Smooth muscle cell (in vitro differentiated cells): ENCODE measurements around the gene RAB11FIP4. TPM values are rescaled to one million over a fixed set of nuclear protein-coding genes. Genes with fewer than 3 reads are reported as not detected.

Experiments
- DNase-seq: peaks from one replicate; lab custom pipeline; 2025; ENCODE audit not compliant: unreplicated experiment; lab: John Stamatoyannopoulos, UW
- H2AFZ ChIP-seq: fragments of 200-600 bp; sonication (generic); 2 replicates; pipeline ENCODE4 v1.6.0; 2016; ENCODE audit warnings: antibody characterized with exemption, low read depth, mild to moderate bottlenecking
- H3F3A ChIP-seq: fragments of 200-600 bp; sonication (generic); 2 replicates; pipeline ENCODE4 v1.6.0; 2017; ENCODE audit warnings: antibody characterized with exemption, low read depth
- H3K27ac ChIP-seq: fragments of 200-600 bp; sonication (generic); 2 replicates; pipeline ENCODE4 v1.5.1; 2016; ENCODE audit warnings: low read depth, mild to moderate bottlenecking
- H3K27me3 ChIP-seq: fragments of 200-600 bp; sonication (generic); 2 replicates; pipeline ENCODE4 v1.6.1; 2016; ENCODE audit warnings: low read depth, mild to moderate bottlenecking
- H3K36me3 ChIP-seq: fragments of 200-600 bp; sonication (generic); 2 replicates; pipeline ENCODE4 v1.5.1; 2016; ENCODE audit warnings: low read depth
- H3K4me1 ChIP-seq: fragments of 200-600 bp; sonication (generic); 2 replicates; pipeline ENCODE4 v1.5.1; 2016; ENCODE audit warnings: low read depth
- H3K4me2 ChIP-seq: fragments of 200-600 bp; sonication (generic); 2 replicates; pipeline ENCODE4 v1.6.0; 2016; ENCODE audit warnings: mild to moderate bottlenecking
- H3K4me3 ChIP-seq: fragments of 200-600 bp; sonication (generic); 2 replicates; pipeline ENCODE4 v1.5.1; 2016; ENCODE audit warnings: mild to moderate bottlenecking
- H3K79me2 ChIP-seq: fragments of 200-600 bp; sonication (generic); 2 replicates; pipeline ENCODE4 v1.6.0; 2016; ENCODE audit warnings: low read depth, mild to moderate bottlenecking
- H3K9ac ChIP-seq: fragments of 200-600 bp; sonication (generic); 2 replicates; pipeline ENCODE4 v1.6.0; 2016; ENCODE audit warnings: low read depth
- H3K9me3 ChIP-seq: fragments of 200-600 bp; sonication (generic); replicated peaks from 2 replicates; pipeline ENCODE4 v1.5.1; 2016; ENCODE audit warnings: low read depth
- H4K20me1 ChIP-seq: fragments of 200-600 bp; sonication (generic); 2 replicates; pipeline ENCODE4 v1.6.0; 2016; ENCODE audit warnings: low read depth
- WGBS: methylation state at CpG from one replicate; pipeline ENCODE4 v1.1.7; 2016; ENCODE audit warnings: low lambda C conversion rate; 5-methylcytosine and 5-hydroxymethylcytosine counted together
- polyA plus RNA-seq: library from polyadenylated mRNA; unstranded; fragments of >200 nt; fragmentation: Nextera tagmentation; extraction: Ambion mirVana; gene quantifications from 2 replicates; pipeline ENCODE4 v1.2.1, GENCODE V29; 2016
- total RNA-seq: library from RNA; depleted of rRNA; stranded (reverse); fragments of >200 nt; gene quantifications from 2 replicates; pipeline ENCODE4 v1.2.3, GENCODE V29; 2014
- TF ChIP-seq, protein P1 (sequence below): fragments of 200-600 bp; sonication (generic); IDR thresholded peaks from 2 replicates; pipeline ENCODE4 v1.5.1; 2017; ENCODE audit warnings: borderline replicate concordance, mild to moderate bottlenecking, antibody characterized with exemption; ENCODE audit not compliant: insufficient read depth, poor library complexity, severe bottlenecking

Gene RAB11FIP4
- total and polyA plus RNA-seq, 2 experiments from 2014 or later = 0.42 to 2.9 TPM

DNA sequence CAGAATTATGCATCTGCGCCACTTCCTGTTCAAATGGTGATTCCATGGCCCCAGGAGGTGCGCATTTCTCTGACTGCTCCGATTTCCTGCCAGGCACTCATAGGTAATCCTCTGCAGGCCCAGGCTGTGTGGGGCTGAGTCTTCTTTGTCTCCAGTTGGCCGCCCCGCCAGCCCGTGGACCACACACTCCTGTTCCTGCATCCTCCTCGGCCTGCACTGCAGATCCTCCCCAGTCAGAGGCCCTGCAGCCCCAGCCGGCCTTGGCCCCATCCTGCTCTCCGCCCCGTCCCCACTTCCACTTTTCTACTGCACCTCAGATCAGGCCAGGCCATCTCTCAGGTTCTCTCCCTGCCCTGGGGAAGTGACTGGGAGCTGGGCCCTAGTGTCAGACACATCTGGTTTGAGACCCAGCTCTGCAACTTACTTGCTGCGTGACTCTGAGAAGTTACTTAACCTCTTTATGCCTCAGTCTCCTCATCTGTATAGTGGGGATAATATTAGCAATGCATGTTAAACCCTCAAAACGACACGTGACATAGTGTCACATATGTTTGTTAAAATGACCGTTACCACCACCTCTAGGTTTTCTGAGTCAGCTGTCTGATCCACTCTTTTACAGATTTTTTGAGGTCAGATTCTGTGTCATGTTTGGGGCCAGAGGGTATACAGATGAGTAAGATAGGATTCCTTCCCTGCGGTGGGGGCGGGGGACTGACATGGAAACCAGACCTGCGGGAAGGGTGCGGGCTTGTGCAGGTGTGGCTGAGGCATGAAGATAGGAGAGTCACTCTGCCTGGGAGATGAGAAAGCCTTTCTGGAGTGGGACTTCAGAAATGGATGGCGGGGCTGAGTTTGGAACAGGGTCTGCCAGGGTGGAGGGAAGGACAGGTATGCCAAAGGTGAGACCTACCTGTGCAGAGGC is 12.8 kb downstream of the RAB11FIP4 start:
- no peak overlapping the region for H3K27ac ChIP-seq
- no peak overlapping the region for H3K9ac ChIP-seq
- H3K4me2 ChIP-seq = no peak overlapping the region
- H3F3A ChIP-seq = no peaks in the 10 kb centered on the region
- no peaks in the 10 kb centered on the region for H4K20me1 ChIP-seq
- no peaks in the 10 kb centered on the region for H3K36me3 ChIP-seq
- H3K4me3 ChIP-seq = no peak overlapping the region
- no peak for DNase-seq
- no peaks in the 10 kb centered on the region for H3K4me1 ChIP-seq
- H3K9me3 ChIP-seq = no peaks in the 10 kb centered on the region
- TF ChIP-seq, protein P1, sequence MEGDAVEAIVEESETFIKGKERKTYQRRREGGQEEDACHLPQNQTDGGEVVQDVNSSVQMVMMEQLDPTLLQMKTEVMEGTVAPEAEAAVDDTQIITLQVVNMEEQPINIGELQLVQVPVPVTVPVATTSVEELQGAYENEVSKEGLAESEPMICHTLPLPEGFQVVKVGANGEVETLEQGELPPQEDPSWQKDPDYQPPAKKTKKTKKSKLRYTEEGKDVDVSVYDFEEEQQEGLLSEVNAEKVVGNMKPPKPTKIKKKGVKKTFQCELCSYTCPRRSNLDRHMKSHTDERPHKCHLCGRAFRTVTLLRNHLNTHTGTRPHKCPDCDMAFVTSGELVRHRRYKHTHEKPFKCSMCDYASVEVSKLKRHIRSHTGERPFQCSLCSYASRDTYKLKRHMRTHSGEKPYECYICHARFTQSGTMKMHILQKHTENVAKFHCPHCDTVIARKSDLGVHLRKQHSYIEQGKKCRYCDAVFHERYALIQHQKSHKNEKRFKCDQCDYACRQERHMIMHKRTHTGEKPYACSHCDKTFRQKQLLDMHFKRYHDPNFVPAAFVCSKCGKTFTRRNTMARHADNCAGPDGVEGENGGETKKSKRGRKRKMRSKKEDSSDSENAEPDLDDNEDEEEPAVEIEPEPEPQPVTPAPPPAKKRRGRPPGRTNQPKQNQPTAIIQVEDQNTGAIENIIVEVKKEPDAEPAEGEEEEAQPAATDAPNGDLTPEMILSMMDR = no peak
- H3K79me2 ChIP-seq = no peaks in the 10 kb centered on the region
- 88% methylated on average over 19 of the region's 19 CpGs for WGBS
- H2AFZ ChIP-seq = no peak overlapping the region
- H3K27me3 ChIP-seq = no peaks in the 10 kb centered on the region

DNA sequence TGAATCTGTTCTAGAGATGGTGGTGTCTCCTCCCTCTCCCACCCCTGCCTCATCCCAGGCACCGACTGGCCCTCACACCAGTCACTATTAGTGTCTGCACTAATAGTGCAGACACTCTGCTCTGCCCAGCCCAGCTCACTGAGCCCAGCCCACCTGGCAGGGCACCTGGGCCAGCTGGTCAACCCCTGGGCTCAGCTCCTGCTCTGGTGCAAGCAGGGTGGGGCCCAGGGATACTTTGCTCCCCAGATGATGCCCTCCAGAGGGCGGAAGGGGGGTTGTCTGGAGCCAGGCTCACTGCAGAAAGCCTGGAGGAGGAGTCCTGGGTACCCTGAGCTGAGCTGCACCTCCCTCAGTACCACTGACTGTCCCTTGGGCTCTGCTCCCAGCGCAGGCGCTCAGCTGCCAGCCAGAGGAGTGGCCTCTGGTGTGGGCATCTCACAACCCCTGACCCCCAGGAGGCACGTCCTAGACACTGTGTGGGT is 14.5 kb downstream of the RAB11FIP4 start:
- no peaks in the 10 kb centered on the region for H3K79me2 ChIP-seq
- H3K4me1 ChIP-seq = no peaks in the 10 kb centered on the region
- H3K4me2 ChIP-seq = no peak overlapping the region
- no peak overlapping the region for H3K4me3 ChIP-seq
- no peak overlapping the region for H3K9ac ChIP-seq
- H3K27me3 ChIP-seq = no peaks in the 10 kb centered on the region
- WGBS = 66% methylated on average over 5 of the region's 5 CpGs
- no peak overlapping the region for H3K27ac ChIP-seq
- no peaks in the 10 kb centered on the region for H4K20me1 ChIP-seq
- TF ChIP-seq, protein P1 = no peak
- H3F3A ChIP-seq = no peaks in the 10 kb centered on the region
- DNase-seq = no peak
- H3K9me3 ChIP-seq = no peaks in the 10 kb centered on the region
- H3K36me3 ChIP-seq = no peaks in the 10 kb centered on the region
- no peak overlapping the region for H2AFZ ChIP-seq

DNA sequence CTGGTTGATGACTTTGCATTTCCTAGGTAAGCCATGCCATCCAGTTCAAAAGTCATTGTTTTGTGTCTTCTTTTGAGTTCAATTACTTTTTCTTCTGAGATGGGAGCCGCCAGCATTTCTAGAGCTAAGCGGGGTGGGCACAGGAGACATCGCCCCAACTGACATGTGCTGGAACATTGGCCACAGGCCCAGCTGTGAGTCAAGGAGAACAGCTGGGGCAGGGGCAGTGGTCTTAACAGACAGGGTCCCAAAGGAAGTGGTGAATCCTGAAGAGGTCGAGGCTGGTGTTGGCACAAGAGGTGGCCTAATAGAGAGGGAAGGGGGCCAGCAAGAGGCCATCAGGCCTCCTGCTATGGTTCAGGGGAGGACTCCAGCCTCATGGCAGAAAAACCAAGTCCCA is 17.1 kb downstream of the RAB11FIP4 start:
- Histone ChIP-seq H3K79me2 (no peaks in the 10 kb centered on the region), H3K27me3 (no peaks in the 10 kb centered on the region), H3K4me1 (peaks cover 3% of the 10 kb centered on the region), H3K36me3 (no peaks in the 10 kb centered on the region), H2AFZ (no peak overlapping the region), H4K20me1 (no peaks in the 10 kb centered on the region), H3K27ac (no peak overlapping the region), H3K4me3 (no peak overlapping the region), H3K9ac (no peak overlapping the region), H3K9me3 (no peaks in the 10 kb centered on the region), H3K4me2 (no peak overlapping the region), H3F3A (no peaks in the 10 kb centered on the region)
- TF ChIP-seq, protein P1 = no peak
- WGBS = 96% methylated on average over 4 of the region's 4 CpGs
- DNase-seq = no peak
